Fibroblast of skin of right biceps (primary cell): ENCODE results near the gene ELAPOR1.

ENCODE experiments used
- DNase-seq: peaks from one replicate; pipeline ENCODE4 v3.0.0-alpha.2; 2013

ELAPOR1 gene, protein sequence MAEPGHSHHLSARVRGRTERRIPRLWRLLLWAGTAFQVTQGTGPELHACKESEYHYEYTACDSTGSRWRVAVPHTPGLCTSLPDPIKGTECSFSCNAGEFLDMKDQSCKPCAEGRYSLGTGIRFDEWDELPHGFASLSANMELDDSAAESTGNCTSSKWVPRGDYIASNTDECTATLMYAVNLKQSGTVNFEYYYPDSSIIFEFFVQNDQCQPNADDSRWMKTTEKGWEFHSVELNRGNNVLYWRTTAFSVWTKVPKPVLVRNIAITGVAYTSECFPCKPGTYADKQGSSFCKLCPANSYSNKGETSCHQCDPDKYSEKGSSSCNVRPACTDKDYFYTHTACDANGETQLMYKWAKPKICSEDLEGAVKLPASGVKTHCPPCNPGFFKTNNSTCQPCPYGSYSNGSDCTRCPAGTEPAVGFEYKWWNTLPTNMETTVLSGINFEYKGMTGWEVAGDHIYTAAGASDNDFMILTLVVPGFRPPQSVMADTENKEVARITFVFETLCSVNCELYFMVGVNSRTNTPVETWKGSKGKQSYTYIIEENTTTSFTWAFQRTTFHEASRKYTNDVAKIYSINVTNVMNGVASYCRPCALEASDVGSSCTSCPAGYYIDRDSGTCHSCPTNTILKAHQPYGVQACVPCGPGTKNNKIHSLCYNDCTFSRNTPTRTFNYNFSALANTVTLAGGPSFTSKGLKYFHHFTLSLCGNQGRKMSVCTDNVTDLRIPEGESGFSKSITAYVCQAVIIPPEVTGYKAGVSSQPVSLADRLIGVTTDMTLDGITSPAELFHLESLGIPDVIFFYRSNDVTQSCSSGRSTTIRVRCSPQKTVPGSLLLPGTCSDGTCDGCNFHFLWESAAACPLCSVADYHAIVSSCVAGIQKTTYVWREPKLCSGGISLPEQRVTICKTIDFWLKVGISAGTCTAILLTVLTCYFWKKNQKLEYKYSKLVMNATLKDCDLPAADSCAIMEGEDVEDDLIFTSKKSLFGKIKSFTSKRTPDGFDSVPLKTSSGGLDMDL

DNA sequence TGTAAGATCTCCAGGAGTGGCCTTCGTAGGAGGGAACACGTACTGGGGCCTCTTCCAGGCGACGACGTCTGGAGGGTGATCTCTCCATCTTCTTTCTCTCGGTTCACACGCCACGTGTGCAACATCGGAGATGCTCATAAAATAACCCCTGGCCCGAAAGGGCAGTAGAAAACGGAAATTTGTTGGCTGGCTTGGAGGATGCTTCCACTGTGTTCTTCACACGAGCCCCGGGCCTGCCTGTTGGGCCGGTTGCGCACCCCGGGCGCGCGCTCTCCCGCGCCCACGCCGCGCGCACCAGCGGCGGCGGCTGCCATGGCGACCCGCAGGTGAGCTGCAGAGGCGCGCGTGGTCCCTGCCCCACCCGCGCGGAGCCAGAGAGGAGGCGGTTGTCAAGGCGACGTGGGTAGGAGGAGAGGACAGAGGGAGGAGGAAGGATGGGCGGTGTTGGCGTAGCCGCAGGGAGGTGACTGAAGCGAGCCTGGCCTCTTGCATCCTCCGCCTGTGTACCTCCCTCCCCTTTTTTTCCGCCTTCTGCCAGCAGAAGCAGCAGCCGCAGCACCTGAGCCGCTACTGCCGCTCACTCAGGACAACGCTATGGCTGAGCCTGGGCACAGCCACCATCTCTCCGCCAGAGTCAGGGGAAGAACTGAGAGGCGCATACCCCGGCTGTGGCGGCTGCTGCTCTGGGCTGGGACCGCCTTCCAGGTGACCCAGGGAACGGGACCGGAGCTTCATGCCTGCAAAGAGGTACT, at the start of gene ELAPOR1:
Gene ELAPOR1 (plus strand): TSS at position 526 of the 752 bp plus-strand sequence. CDS start 69 bp downstream, at position 595.
- DNase-seq, result no peak

DNA sequence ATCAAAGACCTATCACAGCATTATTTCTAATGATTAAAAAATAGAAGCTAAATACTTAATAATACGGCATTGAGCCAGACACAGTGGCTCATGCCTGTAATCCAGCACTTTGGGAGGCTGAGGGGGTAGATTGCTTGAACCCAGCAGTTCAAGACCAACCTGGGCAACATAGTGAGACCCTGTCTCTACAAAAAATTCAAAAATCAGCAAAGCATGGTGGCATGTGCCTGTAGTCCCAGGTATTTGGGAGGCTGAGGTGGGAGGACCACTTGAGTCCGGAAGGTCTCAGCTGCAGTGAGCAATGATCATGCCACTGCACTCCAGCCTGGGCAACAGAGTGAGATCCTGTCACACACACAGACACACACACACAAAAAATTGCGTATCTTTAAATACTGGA, 48.8 kb upstream of the ELAPOR1 start:
- DNase-seq, result no peak

DNA sequence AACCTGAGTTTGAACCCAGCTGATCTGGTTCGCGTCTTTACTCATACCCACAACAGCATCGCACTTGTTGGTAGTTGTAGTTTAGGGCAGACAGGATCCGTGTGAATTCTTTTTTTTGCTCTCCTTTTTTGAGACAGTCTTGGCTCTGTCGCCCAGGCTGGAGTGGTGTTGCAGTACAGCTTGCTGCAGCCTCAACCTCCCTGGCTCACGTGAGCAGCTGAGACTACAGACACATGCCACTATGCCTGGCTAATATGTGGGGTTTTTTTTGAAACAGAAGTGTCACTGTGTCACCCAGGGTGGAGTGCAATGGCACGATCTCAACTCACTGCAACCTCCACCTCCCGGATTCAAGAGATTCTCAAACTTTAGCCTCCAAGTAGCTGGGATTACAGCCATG, 46.0 kb upstream of the ELAPOR1 start:
- DNase-seq, result no peak

DNA sequence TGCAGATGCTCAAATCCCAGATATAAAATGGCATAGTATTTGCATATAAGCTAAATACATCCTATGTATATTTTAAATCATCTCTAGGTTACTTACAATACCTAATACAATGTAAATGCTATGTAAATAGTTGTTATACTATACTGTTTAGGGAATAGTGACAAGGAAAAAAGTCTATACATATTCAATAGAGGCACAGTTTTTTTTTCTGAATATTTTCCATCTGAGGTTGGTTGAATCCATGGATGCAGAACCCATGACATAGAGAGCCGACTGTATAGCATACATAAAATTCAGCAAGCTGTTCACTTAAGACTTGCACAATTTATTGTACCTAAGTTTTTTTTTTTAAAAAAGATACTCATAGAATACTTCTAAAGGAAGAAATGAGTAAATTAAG, 44.6 kb upstream of the ELAPOR1 start:
- DNase-seq, result no peak

DNA sequence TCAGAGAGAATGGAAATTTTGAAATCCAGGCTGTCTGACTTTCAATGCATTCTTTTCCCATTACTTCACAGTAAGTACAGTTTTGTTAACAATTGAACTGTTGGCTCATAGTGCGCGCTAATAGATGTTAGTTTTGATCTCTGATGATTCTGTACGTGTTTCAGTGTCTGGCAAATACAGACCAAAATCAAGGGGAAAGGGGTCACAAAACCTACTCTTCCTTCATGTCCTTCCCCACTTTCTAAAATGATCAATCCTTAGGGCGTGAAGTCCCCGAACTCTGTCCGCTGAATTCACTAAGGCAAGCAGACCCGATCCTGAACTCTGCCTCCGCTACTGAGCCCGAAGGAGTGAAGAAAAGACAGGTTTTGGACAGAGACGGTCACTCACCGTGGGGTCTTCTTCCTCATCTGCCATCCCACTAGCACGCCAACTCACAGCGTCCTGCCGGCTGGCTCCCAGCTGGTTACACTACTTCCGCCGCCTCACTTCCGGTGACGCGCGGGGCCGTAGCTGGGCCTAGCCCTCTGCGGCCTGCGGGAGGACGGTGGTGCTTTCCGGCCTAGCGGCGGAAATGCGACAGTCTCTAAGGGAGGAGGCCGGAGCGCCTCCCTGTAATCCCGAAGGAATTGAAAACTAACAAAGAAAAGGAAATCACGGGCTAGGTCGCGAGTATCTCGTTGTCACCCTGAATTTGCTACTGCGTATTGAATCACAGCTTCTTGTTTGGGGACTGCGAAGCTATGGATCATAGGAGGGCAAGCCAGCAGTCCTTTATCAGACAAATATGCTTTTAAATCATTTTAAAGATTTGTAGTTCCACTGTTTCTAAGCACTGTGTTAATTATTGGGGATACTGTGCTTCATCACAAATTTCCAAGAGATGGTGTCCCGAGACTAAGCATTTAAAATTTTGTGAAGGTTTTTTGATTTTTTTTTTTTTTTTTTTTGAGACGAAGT, 38.1 kb upstream of the ELAPOR1 start, which contains the start of gene TAF13:
Gene TAF13 (minus strand): TSS at position 473 of the 960 bp plus-strand sequence. CDS start 56 bp downstream, at position 417.
- DNase-seq, result peak; percentile 97

DNA sequence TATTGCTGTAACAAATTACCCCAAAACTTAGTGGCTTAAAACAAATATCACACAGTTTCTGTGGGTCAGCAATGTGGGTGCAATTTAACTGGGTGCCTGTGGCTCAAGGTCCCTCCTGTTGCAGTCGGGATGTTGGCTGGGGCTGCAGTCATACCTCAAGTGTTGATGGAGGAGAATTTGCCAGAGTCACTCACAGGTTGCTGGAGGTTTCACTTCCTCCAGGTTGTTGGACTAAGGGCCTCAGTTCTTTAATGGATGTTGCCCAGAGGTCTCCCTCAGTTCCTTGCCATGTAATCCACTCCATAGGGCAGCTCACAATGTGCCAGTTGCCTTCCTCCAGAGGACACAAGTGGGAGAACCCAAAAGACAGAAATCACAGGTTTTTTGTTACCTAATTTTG, 35.6 kb upstream of the ELAPOR1 start:
- DNase-seq, result no peak

DNA sequence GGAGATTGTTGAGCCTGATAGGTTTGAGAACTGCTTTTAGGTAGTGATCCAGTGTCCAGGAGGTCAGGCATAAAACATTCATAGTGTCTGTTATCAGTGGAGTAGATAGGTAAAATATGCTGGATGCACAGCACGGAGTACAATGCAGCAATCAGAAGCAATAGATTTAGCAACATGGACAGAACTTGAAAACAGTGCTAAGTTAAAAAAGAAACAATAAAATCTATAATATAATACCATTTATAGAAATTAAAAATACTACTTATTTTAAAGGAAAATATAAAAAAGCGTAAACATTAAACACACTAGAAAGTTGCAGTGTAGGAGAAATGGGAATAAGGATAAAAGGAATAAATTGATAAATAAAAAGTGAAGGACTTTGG, 34.7 kb upstream of the ELAPOR1 start:
- no peak for DNase-seq

DNA sequence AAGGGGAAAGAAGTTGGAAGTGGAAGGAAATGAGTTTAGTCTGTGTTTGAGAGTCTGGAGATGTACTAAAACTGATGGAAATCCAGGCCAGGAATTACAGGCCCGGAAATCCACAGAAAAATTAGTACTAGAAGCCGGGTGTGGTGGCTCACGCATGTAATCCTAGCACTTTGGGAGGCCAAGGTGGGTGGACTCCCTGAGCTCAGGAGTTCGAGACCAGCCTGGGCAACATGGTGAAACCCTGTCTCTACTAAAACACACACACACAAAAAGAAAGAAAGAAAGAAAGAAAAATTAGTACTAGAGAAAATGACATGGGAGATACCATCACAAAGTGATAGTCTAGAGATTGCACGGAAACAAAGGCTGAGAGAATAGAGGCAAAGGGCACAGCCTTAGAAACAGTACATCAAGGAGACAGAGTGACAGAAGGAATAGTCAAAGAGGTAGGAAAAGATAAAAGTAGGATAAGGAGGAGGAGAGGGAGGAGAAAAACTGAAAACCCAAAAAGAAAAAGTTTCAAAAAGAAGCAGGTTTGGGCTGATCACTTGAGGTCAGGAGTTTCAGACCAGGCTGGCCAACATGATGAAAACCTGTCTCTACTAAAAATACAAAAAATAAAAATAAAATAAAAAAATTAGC, 33.4 kb upstream of the ELAPOR1 start:
- no peak for DNase-seq

DNA sequence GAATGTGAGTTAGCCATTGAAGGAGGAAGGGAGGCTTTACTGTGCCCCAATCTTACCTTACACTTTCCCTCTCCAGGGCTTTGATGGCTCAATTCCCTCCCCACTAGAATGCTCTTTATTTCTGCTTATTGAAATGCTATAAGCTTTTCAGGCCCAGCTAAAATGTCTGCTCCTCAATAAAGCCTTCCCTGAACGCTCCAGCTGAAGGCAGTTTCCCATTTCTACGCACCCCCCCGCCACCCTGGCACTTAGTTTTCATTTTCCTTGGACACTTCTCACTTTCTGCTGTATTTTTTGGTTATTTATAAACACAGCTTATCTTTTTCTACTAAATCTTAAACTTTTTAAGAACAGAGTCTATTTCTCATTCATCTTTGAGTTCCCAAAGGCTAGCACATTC, 30.4 kb upstream of the ELAPOR1 start:
- DNase-seq, result no peak

DNA sequence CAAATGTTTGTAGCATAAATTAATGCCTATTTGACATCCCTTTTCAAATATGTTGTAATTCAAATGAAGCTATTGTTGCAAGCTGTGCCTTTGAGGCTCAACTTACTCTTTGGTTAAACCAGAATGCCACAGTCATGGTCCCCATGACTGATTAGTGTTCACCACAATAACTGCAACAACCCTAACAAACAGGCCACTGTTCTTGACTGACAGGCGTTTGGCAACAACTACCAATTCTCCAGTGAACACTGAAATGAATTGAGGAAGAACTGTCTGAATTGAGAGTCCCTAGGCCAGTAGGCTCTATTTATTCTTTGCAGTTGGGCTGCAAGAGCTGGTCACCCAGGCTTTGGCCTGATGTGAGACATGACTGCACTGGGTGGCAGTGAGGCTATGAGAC, 30.0 kb upstream of the ELAPOR1 start:
- no peak for DNase-seq

DNA sequence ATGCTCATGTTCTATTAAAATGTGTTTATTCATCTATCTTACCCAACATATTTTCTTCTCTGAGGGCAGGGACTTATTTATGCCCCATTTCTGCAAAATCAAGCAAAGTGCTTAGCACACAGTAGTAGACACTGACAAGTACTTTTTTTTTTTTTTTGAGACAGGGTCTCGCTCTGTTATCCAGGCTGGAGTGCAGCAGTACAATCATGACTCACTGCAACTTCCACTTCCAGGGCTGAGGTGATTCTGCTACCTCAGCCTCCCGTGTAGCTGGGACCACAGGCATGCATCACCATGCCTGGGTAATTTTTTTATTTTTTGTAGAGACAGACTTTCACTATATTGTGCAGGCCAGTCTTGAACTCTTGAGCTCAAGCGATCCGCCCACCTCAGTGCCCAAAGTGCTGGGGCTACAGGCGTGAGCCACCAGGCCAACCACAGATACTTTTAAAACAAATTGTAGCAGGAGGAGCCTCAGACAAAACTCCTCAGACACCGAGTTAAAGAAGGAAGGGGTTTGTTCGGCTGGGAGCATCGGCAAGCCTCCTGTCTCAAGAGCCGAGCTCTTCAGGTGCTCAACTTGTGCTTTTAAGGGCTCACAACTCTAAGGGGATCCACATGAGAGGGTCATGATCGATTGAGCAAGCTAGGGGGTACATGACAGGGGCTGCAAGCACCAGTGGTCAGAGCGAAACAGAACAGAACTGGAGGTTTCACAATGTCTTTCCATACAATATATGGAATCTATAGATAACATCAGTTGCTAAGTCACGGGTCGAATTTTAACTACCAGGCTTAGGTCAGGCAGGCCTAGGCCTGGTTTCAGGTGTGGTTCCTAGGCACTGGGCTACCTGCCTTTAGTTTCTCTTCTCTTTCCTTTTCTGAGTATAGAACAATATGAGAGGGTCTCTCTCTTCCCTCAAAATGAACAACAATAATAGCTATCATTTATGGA, 29.1 kb upstream of the ELAPOR1 start:
- DNase-seq, result peak; percentile 42

DNA sequence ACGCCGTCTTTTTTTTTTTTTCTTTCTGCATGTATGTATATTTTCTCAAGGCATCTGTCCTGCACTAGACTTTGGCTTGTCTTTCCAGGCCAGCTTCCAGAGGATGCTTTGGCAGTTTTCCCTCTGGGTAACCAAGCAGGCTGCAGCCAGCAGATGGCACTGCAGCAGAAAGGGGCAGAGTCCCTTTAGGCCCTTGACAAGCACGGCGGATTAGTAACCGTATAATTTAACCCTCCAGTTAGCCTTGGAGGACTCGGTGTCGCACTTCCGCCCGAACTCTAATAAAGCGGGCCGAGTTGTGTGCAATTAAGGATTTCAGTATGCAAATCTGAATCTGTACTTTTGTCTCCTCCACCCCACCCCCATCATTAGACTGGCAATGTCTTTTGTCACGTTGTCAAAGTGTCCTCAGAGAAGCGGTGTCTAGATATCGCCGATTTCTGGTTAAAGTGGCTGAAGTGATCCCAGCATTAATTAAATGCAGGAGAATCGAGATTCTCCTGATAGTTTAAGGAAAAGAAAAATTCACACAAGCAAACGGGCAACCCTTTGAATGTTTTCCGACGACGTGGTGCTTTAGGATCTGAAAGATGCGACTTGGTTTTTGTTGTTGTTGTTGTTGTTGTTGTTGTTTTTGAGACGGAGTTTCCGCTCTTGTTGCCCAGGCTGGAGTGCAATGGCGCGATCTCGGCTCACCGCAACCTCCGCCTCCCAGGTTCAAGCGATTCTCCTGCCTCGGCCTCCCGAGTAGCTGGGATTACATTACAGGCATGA, 24.5 kb upstream of the ELAPOR1 start:
- DNase-seq, result peak; percentile 61

DNA sequence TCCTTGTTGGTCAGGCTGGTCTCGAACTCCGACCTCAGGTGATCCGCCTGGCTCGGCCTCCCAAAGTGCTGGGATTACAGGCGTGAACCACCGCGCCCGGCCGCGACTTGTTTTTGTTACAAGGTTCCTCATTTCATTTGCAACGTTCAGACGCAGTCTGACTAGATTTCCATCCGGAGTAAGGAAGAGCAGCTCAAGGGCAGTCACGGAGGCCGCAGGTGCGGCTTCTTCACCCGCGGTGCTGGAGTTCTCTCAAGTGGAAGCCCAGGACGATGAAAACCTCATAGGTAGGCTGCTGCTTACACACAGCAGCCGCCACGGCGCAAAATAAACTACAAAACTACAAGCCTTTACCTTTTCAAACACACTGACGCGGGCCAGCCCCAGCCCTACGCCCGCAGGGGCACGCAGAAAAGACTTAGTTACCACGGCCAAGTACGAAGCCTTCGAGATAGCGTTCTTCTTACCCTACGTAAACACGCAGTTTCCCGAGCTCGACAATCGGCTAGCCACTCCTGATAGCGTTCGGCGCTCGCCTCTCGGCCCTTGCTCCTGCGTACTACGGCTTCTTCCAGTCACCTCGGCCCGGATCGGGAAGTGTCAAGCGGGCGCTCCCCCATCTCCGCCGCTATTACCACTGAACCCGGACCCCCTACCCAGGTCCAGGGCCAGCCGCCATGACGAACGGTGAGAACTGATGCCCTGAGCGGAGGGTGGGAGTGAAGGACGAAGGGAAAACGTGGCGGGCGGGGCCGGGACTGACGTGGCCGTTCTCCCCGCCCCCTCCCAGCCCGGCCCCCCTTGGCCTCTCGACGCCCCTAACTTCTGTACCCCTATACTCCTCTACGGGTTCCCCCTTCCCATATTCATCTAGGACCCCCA, 23.5 kb upstream of the ELAPOR1 start, which contains the start of gene TMEM167B:
Gene TMEM167B (plus strand): TSS at position 569 of the 882 bp plus-strand sequence. CDS start 109 bp downstream, at position 678.
- peak; percentile 94 for DNase-seq

DNA sequence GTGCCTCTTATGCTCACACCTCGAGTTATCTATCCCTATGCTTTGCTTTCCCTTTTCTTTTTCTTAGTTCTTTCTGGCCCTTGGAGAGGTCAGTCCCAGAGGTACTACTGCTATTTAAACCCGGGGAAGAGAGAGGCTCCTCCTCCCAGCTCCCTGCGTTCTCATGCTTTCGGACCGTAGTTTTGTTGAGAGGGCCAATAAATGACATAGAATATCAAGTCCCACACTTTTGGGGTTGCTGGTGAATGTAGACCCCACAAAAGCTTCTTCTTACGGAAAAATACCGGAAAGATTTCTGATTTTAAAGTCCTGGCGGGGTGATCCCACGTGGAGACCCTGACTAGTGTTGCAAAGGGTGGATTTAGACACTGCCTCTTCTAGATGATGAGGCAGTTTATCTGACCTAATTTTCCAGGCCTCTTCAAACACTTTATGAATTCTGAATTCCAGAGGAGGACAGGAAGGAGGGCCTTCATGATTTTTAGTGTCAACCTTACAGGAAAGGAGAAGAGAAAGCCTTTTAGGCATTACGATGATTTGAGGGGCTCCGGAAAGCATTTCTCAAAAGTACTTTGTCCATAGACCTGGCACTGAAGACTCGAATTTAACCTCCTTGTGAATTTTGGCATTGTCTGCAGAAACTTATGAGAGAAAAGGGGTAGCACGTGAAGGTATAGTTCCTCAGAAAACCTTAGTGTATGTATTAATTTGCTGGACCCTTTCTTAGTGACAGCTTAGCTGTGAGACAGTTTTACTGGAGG, 22.7 kb upstream of the ELAPOR1 start:
- DNase-seq, result peak; percentile 54

DNA sequence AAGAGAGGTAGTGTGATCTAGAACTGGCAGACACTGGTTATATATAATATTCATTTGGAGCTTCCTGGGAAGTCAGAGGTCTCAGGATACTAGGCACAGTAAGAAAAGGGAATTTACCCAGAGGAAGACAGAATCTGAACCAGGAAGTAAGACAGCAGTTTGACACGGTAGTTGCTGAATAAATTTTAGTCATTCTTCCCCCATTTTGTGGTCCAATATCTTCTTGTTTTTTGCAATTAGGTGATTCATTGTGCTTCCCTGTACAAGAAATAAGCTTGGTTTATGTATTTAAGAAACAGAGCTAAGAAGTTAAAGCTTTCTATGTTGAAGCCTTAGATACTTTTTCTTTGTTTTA, 22.1 kb upstream of the ELAPOR1 start:
- DNase-seq, result no peak

DNA sequence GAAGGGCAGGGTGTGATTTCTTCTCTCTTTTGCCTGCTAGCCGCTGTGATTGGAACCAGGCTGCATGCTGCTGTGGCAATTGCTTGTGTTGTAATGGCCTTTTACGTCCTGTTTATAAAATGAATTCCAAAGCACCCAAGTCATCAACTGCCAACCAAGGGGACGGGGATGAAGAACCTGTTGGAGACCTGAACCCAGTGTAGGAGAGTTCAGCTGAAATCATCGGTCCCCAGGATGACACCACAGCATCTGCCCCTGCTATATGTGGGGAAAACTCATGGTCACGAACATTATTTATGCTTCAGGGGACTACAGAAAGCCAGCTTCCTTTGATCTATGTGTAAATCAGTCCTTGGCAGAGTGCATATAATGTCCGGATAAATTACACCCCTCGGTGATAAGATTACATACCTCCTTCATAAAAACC, 19.5 kb upstream of the ELAPOR1 start:
- no peak for DNase-seq

DNA sequence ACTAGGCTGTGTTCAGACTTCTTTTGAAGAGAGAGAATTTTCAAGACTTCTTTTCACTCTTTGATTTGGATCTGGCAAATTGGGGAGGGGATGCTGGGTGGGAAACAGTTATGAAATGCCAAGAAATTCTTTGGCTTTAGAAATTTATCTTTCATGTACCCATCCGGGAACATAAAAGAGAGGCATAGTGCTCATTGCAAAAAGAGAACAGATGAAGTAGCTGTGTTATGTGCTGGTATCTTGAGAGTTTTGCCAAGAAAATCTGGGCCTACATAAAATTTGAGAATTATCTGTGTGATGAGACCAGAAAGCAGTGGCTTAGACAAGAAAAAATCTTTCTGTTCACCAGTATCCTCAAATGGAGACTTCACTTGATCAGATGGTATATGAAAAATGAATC, 19.0 kb upstream of the ELAPOR1 start:
- no peak for DNase-seq
